GM12873 (cell line): ENCODE measurements around the gene MAN1C1.

Source experiments
- TF ChIP-seq, protein P1 (sequence below): IDR thresholded peaks from 2 replicates; pipeline ENCODE4 v1.5.1; 2012; ENCODE audit warnings: low read depth, mild to moderate bottlenecking, moderate library complexity, low read length, control low read depth; ENCODE audit not compliant: insufficient read depth; ENCODE audit errors: missing control alignments

The MAN1C1 gene

GRCh38 chr1:25680701-25681100 lies 64.1 kb downstream of the MAN1C1 start:
- TF ChIP-seq, protein P1, sequence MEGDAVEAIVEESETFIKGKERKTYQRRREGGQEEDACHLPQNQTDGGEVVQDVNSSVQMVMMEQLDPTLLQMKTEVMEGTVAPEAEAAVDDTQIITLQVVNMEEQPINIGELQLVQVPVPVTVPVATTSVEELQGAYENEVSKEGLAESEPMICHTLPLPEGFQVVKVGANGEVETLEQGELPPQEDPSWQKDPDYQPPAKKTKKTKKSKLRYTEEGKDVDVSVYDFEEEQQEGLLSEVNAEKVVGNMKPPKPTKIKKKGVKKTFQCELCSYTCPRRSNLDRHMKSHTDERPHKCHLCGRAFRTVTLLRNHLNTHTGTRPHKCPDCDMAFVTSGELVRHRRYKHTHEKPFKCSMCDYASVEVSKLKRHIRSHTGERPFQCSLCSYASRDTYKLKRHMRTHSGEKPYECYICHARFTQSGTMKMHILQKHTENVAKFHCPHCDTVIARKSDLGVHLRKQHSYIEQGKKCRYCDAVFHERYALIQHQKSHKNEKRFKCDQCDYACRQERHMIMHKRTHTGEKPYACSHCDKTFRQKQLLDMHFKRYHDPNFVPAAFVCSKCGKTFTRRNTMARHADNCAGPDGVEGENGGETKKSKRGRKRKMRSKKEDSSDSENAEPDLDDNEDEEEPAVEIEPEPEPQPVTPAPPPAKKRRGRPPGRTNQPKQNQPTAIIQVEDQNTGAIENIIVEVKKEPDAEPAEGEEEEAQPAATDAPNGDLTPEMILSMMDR, result no peak

GRCh38 chr1:25682059-25682601 lies 65.5 kb downstream of the MAN1C1 start:
- TF ChIP-seq, protein P1, result no peak

DNA sequence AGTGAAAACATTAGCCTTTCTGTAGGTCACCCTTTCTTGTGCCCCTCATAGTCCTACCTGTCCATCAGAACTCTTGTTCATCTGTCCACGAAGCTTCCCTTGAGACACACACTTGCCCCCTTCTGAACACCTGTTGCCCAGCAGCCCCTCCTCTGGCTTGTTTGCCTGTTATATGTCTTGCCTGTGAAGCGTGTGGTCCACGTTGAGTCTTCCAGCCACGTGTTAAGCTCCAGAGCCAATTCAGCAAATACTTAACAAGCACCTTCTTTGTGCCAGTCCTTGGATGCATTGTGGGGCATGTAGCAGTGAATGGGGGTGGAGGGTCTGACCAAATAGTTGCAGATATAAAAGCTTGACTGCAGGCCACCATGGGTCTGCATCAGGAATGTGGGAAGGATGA lies 66.6 kb downstream of the MAN1C1 start:
- TF ChIP-seq, protein P1, result no peak

GRCh38 chr1:25683731-25684130 lies 67.1 kb downstream of the MAN1C1 start:
- TF ChIP-seq, protein P1, result no peak

DNA sequence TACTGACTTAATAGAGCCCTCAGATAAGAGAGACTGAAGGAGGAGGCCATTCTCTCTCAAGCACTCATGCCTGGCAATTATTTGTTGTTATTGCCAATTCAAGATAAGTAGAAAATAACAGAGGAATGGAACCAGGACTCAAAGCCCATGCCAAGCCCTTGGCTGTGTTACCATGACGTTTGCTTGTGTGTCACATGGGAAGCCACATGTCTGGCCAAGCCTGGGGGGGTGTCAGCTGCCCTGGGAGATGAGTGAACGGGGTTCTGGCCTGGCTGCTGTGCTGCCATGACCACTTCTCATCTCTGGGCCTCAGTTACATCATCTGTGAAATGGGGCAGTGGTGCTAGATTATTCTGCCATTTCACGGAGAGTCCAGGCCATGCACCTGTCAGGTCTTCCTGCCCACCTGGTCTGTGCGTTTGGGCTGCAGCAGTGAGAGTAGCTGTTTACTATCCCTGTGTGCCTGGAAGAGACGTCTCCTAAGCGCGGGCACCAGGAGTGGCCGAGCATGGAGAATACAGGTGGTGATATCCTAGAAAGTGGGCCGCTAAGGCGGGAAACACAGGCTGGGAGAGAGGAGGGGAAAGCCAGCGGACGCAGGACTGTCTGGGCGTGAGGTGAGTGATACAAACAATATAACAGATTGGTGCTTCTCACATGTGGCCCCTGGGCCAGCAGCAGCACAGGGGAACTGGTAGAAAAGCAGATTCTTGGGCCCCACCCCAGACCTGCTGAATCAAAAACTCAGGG lies 67.8 kb downstream of the MAN1C1 start:
- TF ChIP-seq, protein P1, result no peak

DNA sequence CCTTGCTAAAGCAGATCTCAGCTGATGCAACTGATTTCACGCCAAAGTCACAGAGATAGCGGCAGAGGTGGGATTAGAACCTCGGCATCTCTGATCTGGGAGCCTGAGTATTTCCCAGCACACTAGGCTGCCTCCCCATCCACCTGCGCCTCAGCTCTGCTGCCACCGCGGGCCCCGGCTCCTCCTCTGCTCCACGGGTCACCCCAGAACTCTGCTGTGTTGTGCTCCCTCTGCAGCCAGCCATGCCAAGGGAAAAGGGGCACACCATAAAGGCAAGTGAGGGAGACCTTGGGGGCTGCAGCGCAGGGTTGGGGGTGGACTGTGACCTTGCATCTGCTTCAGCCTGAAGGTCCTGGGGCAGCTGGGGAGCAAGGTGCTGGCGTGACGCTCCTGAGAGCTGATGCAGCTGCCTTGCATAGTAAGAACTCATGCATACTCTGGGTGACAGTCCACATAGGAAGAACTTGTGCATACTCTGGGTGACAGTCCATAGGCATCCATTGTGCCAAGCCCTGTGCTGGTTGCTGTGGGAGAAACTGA lies 68.7 kb downstream of the MAN1C1 start:
- TF ChIP-seq, protein P1, result no peak

DNA sequence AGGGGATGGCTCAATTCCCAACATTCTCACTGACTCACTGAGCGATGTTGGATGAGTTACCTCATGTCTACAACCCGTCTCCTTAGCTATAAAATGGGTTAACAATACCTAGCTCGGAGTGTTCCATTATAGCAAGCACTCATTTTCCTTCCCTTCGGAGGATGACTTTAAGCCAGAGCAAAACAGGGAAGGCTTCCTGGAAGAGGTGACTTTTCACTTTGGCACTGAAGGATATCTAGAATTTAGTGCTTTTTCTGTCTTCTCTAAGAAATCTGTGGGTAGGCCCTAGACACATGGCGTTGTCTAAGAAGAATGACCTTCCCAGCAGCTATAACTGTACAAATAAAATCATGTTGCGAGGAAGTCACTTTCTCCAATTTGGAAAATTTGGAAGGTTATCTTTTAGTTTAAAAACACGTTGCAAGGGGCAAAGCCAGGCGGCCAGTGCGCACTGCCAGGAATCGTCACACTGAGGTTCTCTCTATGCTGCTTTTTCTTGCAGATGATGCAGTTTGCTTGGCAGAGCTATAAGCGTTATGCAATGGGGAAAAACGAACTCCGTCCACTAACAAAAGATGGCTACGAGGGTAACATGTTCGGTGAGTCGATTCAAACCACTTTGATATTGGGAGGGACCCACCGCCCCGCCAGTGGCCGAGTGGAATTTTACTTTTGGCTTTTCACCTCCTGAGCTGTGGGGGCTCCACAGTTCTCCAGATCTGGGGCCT lies 69.5 kb downstream of the MAN1C1 start:
- TF ChIP-seq, protein P1, result no peak
